HG03064 (cell line): ENCODE measurements around the gene FAM174C.

Experiments used
- ATAC-seq: cut with Tn5 transposase; IDR thresholded peaks from one replicate; pipeline ENCODE4 v1.9.1; 2021; ENCODE audit warnings: low read depth; ENCODE audit not compliant: unreplicated experiment

The FAM174C gene

GRCh38 chr19:1284293-1284978 lies 9.1 kb downstream of the FAM174C start:
- no peak for ATAC-seq

GRCh38 chr19:1284979-1285736 lies 9.8 kb downstream of the FAM174C start:
- ATAC-seq = no peak

- ATAC-seq = no peak
These were observed 10.5 kb downstream of the FAM174C start, which contains the start of gene EFNA2 for GRCh38 chr19:1285737-1286360. Gene EFNA2 (plus strand): TSS chr19:1285873. CDS start chr19:1286169, 296 bp downstream.

- ATAC-seq = no peak
These were observed 11.4 kb downstream of the FAM174C start for GRCh38 chr19:1286487-1287353.

- ATAC-seq = no peak
These were observed 12.3 kb downstream of the FAM174C start for GRCh38 chr19:1287354-1288225.

- no peak for ATAC-seq
These were observed 12.9 kb downstream of the FAM174C start for GRCh38 chr19:1288226-1288612.

GRCh38 chr19:1288833-1289685 lies 13.7 kb downstream of the FAM174C start:
- no peak for ATAC-seq

GRCh38 chr19:1289686-1290025 lies 14.3 kb downstream of the FAM174C start:
- no peak for ATAC-seq

- ATAC-seq = no peak
These were observed 14.9 kb downstream of the FAM174C start for GRCh38 chr19:1290196-1290702.

GRCh38 chr19:1290703-1291651 lies 15.6 kb downstream of the FAM174C start:
- no peak for ATAC-seq

GRCh38 chr19:1291761-1292418 lies 16.6 kb downstream of the FAM174C start:
- ATAC-seq = no peak

GRCh38 chr19:1292419-1293151 lies 17.3 kb downstream of the FAM174C start:
- ATAC-seq = no peak

- no peak for ATAC-seq
These were observed 18.7 kb downstream of the FAM174C start for GRCh38 chr19:1293782-1294604.

GRCh38 chr19:1294688-1295087 lies 19.4 kb downstream of the FAM174C start:
- no peak for ATAC-seq

GRCh38 chr19:1295169-1296012 lies 20.1 kb downstream of the FAM174C start:
- ATAC-seq = no peak
